GM23338 (cell line): ENCODE data around the gene EEF1G. TPM values are rescaled to one million over a fixed set of nuclear protein-coding genes. Genes with fewer than 3 reads are reported as not detected.
"Not testable (repeated sequence)": the region's sequence is repeated elsewhere in the genome, so short reads cannot be mapped to it uniquely, and the experiment has no call there.

Experiments
- ATAC-seq: fragments of 200-7000 bp; cut with Tn5 transposase; 3 replicates; pipeline ENCODE4 v1.9.1; 2020
- DNase-seq: peaks from one replicate; pipeline ENCODE4 v3.0.0-alpha.2; 2015; ENCODE audit warnings: low spot score
- H2AFZ ChIP-seq: fragments of 200-600 bp; sonication (generic); 2 replicates; pipeline ENCODE4 v1.8.0; 2016; ENCODE audit warnings: antibody characterized with exemption, mild to moderate bottlenecking, moderate library complexity
- H3F3A ChIP-seq: fragments of 200-600 bp; sonication (generic); replicated peaks from 2 replicates; pipeline ENCODE4 v1.8.0; 2017; ENCODE audit warnings: antibody characterized with exemption, mixed run types, low read depth
- H3K27ac ChIP-seq: fragments of 200-600 bp; sonication (generic); 2 replicates; pipeline ENCODE4 v1.6.1; 2016; ENCODE audit warnings: low read depth
- H3K27me3 ChIP-seq: fragments of 200-600 bp; sonication (generic); 2 replicates; pipeline ENCODE4 v1.8.0; 2016; ENCODE audit warnings: mild to moderate bottlenecking, mixed run types, moderate library complexity; ENCODE audit not compliant: insufficient read depth
- H3K36me3 ChIP-seq: fragments of 200-600 bp; sonication (generic); 2 replicates; pipeline ENCODE4 v1.8.0; 2016; ENCODE audit warnings: mild to moderate bottlenecking; ENCODE audit not compliant: insufficient read depth
- H3K4me1 ChIP-seq: fragments of 200-600 bp; sonication (generic); 2 replicates; pipeline ENCODE4 v1.8.0; 2016; ENCODE audit warnings: mild to moderate bottlenecking, moderate library complexity; ENCODE audit not compliant: insufficient read depth
- H3K4me2 ChIP-seq: fragments of 200-600 bp; sonication (generic); 2 replicates; pipeline ENCODE4 v1.7.1; 2017; ENCODE audit warnings: mixed run types
- H3K4me3 ChIP-seq: fragments of 200-600 bp; sonication (generic); 2 replicates; pipeline ENCODE4 v1.6.1; 2016; ENCODE audit warnings: mixed run types
- H3K79me2 ChIP-seq: fragments of 200-600 bp; sonication (generic); replicated peaks from 2 replicates; pipeline ENCODE4 v1.8.0; 2017; ENCODE audit warnings: mild to moderate bottlenecking; ENCODE audit not compliant: insufficient read depth
- H3K9me2 ChIP-seq: fragments of 200-600 bp; sonication (generic); 2 replicates; pipeline ENCODE4 v1.8.0; 2017; ENCODE audit not compliant: insufficient read depth
- H4K20me1 ChIP-seq: fragments of 200-600 bp; sonication (generic); replicated peaks from 2 replicates; pipeline ENCODE4 v1.8.0; 2017; ENCODE audit warnings: mild to moderate bottlenecking; ENCODE audit not compliant: insufficient read depth
- H3K27ac Mint-ChIP-seq: 2 replicates; pipeline ENCODE4 v1.8.0; 2020; ENCODE audit warnings: inconsistent platforms, mild to moderate bottlenecking, moderate library complexity, mixed read lengths
- H3K27me3 Mint-ChIP-seq: 3 replicates; pipeline ENCODE4 v1.8.0; 2022; ENCODE audit warnings: low read depth, mild to moderate bottlenecking, moderate library complexity, mixed read lengths, inconsistent platforms; ENCODE audit not compliant: insufficient read depth, poor library complexity
- H3K36me3 Mint-ChIP-seq: 3 replicates; pipeline ENCODE4 v1.8.0; 2021; ENCODE audit warnings: low read depth, mild to moderate bottlenecking, inconsistent platforms, moderate library complexity, mixed read lengths
- H3K4me1 Mint-ChIP-seq: 3 replicates; pipeline ENCODE4 v1.8.0; 2020; ENCODE audit warnings: mild to moderate bottlenecking, inconsistent platforms, mixed read lengths
- H3K4me3 Mint-ChIP-seq: 3 replicates; pipeline ENCODE4 v1.8.0; 2021; ENCODE audit warnings: moderate library complexity, mild to moderate bottlenecking, inconsistent platforms, mixed read lengths
- H3K9me3 Mint-ChIP-seq: 3 replicates; pipeline ENCODE4 v1.8.0; 2020; ENCODE audit warnings: moderate library complexity, mild to moderate bottlenecking, inconsistent platforms, mixed read lengths
- JUNB ChIP-seq: IDR thresholded peaks from one replicate; pipeline ENCODE4 v1.6.1; 2016; ENCODE audit warnings: antibody characterized with exemption; ENCODE audit not compliant: unreplicated experiment
- NANOG ChIP-seq: IDR thresholded peaks from 2 replicates; pipeline ENCODE4 v1.6.1; 2016; ENCODE audit warnings: antibody characterized with exemption, borderline replicate concordance
- POLR2AphosphoS5 ChIP-seq: IDR thresholded peaks from 2 replicates; pipeline ENCODE4 v1.6.1; 2016; ENCODE audit warnings: antibody characterized with exemption, low read depth
- REST ChIP-seq: IDR thresholded peaks from one replicate; pipeline ENCODE4 v1.6.1; 2018; ENCODE audit warnings: antibody characterized with exemption; ENCODE audit not compliant: unreplicated experiment
- polyA plus RNA-seq: library from polyadenylated mRNA; unstranded; fragments of >200 nt; fragmentation: Nextera tagmentation; extraction: Ambion mirVana; gene quantifications from 2 replicates; pipeline ENCODE4 v1.2.1, GENCODE V29; 2016
- total RNA-seq: library from RNA; depleted of rRNA; stranded (reverse); fragments of >200 nt; shearing (Covaris generic); gene quantifications from 2 replicates; pipeline ENCODE4 v1.2.3, GENCODE V29; 2014
- TF ChIP-seq, protein P1 (sequence below): IDR thresholded peaks from 2 replicates; pipeline ENCODE4 v1.6.1; 2016; ENCODE audit warnings: antibody characterized with exemption
- TF ChIP-seq, protein P2 (sequence below), 2 experiments: fragments of 200-600 bp in 1 of 2; sonication (generic) in 1 of 2; conservative IDR thresholded peaks; 2 replicates each; pipeline versions ENCODE4 v1.5.1 to v1.6.1; 2016 to 2017; ENCODE audit warnings: antibody characterized with exemption in 2 of 2, low read depth in 2 of 2, mild to moderate bottlenecking in 2 of 2, moderate library complexity in 1 of 2

EEF1G gene
- total and polyA plus RNA-seq, 2 experiments from 2014 or later = 696 to 1,316 TPM

GRCh38 chr11:62561677-62562230 is 11.9 kb downstream of the EEF1G start:
- peak overlapping the region; percentile 52 for H3K4me3 Mint-ChIP-seq
- not testable (repeated sequence) for H2AFZ ChIP-seq, H3K27me3 ChIP-seq, H3K9me3 Mint-ChIP-seq, H3K9me2 ChIP-seq
- H3K36me3 Mint-ChIP-seq = peaks cover 95% of the 10 kb centered on the region
- Histone ChIP-seq H3K4me3 (peak overlapping the region; percentile 6; the same call in 1 of the 2 replicates), H3K79me2 (peaks cover 54% of the 10 kb centered on the region), H3K4me2 (peak overlapping the region; percentile 62), H4K20me1 (peaks cover 72% of the 10 kb centered on the region), H3K4me1 (peaks cover 51% of the 10 kb centered on the region), H3K27ac (peak overlapping the region; percentile 95), H3K36me3 (peaks cover 60% of the 10 kb centered on the region), H3F3A (peaks cover 64% of the 10 kb centered on the region)
- ATAC-seq = peak; percentile 32
- H3K27me3 Mint-ChIP-seq = peaks cover 25% of the 10 kb centered on the region
- TF ChIP-seq POLR2AphosphoS5 (peak; percentile 14; the same call in 1 of the 2 replicates), NANOG (peak; percentile 78)
- DNase-seq = peak; percentile 91
- H3K4me1 Mint-ChIP-seq = peaks cover 47% of the 10 kb centered on the region
- peak overlapping the region; percentile 43 for H3K27ac Mint-ChIP-seq

- Histone ChIP-seq H3F3A (peaks cover 64% of the 10 kb centered on the region), H3K4me1 (peaks cover 62% of the 10 kb centered on the region), H4K20me1 (peaks cover 60% of the 10 kb centered on the region), H3K9me2 (no peaks in the 10 kb centered on the region), H3K27ac (peak overlapping the region; percentile 95), H3K79me2 (peaks cover 43% of the 10 kb centered on the region), H3K4me2 (peak overlapping the region; percentile 62), H3K27me3 (no peaks in the 10 kb centered on the region), H2AFZ (no peak overlapping the region), H3K36me3 (peaks cover 48% of the 10 kb centered on the region), H3K4me3 (peak overlapping the region; percentile 37)
- ATAC-seq (peak; percentile 72), DNase-seq (peak; percentile 98)
- Mint-ChIP-seq H3K9me3 (no peaks in the 10 kb centered on the region; the same call in 2 of the 3 replicates), H3K27me3 (peaks cover 32% of the 10 kb centered on the region), H3K27ac (peak overlapping the region; percentile 96), H3K4me1 (peaks cover 57% of the 10 kb centered on the region), H3K36me3 (peaks cover 94% of the 10 kb centered on the region), H3K4me3 (peak overlapping the region; percentile 50)
- TF ChIP-seq JUNB = no peak
- no peak for TF ChIP-seq REST
- TF ChIP-seq, protein P1, sequence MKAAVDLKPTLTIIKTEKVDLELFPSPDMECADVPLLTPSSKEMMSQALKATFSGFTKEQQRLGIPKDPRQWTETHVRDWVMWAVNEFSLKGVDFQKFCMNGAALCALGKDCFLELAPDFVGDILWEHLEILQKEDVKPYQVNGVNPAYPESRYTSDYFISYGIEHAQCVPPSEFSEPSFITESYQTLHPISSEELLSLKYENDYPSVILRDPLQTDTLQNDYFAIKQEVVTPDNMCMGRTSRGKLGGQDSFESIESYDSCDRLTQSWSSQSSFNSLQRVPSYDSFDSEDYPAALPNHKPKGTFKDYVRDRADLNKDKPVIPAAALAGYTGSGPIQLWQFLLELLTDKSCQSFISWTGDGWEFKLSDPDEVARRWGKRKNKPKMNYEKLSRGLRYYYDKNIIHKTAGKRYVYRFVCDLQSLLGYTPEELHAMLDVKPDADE = no peak
- TF ChIP-seq, protein P2, sequence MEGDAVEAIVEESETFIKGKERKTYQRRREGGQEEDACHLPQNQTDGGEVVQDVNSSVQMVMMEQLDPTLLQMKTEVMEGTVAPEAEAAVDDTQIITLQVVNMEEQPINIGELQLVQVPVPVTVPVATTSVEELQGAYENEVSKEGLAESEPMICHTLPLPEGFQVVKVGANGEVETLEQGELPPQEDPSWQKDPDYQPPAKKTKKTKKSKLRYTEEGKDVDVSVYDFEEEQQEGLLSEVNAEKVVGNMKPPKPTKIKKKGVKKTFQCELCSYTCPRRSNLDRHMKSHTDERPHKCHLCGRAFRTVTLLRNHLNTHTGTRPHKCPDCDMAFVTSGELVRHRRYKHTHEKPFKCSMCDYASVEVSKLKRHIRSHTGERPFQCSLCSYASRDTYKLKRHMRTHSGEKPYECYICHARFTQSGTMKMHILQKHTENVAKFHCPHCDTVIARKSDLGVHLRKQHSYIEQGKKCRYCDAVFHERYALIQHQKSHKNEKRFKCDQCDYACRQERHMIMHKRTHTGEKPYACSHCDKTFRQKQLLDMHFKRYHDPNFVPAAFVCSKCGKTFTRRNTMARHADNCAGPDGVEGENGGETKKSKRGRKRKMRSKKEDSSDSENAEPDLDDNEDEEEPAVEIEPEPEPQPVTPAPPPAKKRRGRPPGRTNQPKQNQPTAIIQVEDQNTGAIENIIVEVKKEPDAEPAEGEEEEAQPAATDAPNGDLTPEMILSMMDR (conservative IDR thresholded peaks at IDR 0.05; ENCODE audit: low read depth in 2 of 2) = peak; percentile 82 to 92
- peak; percentile 29; the same call in 1 of the 2 replicates for TF ChIP-seq POLR2AphosphoS5
These were observed 13.1 kb downstream of the EEF1G start for GRCh38 chr11:62560566-62561103.

- Histone ChIP-seq H3K4me2 (peak overlapping the region; percentile 42), H3K27ac (peak overlapping the region; percentile 92), H3K79me2 (peaks cover 33% of the 10 kb centered on the region), H3K4me1 (peaks cover 63% of the 10 kb centered on the region), H4K20me1 (peaks cover 50% of the 10 kb centered on the region), H3K36me3 (peaks cover 39% of the 10 kb centered on the region), H3F3A (peaks cover 62% of the 10 kb centered on the region)
- not testable (repeated sequence) for H2AFZ ChIP-seq, H3K9me3 Mint-ChIP-seq, ATAC-seq, H3K27me3 ChIP-seq, H3K9me2 ChIP-seq, H3K4me3 ChIP-seq, DNase-seq
- peaks cover 32% of the 10 kb centered on the region for H3K27me3 Mint-ChIP-seq
- H3K27ac Mint-ChIP-seq = peak overlapping the region; percentile 96
- H3K4me3 Mint-ChIP-seq = peak overlapping the region; percentile 48; the same call in 2 of the 3 replicates
- H3K4me1 Mint-ChIP-seq = peaks cover 60% of the 10 kb centered on the region
- peaks cover 87% of the 10 kb centered on the region for H3K36me3 Mint-ChIP-seq
These were observed 14.1 kb downstream of the EEF1G start for GRCh38 chr11:62559626-62560025.
